ENCODE data around the gene OLFML2A. TPM values are rescaled to one million over a fixed set of nuclear protein-coding genes. Genes with fewer than 3 reads are reported as not detected.

The OLFML2A gene
- total RNA-seq, 1 experiment from 2014 or later, result not detected

DNA sequence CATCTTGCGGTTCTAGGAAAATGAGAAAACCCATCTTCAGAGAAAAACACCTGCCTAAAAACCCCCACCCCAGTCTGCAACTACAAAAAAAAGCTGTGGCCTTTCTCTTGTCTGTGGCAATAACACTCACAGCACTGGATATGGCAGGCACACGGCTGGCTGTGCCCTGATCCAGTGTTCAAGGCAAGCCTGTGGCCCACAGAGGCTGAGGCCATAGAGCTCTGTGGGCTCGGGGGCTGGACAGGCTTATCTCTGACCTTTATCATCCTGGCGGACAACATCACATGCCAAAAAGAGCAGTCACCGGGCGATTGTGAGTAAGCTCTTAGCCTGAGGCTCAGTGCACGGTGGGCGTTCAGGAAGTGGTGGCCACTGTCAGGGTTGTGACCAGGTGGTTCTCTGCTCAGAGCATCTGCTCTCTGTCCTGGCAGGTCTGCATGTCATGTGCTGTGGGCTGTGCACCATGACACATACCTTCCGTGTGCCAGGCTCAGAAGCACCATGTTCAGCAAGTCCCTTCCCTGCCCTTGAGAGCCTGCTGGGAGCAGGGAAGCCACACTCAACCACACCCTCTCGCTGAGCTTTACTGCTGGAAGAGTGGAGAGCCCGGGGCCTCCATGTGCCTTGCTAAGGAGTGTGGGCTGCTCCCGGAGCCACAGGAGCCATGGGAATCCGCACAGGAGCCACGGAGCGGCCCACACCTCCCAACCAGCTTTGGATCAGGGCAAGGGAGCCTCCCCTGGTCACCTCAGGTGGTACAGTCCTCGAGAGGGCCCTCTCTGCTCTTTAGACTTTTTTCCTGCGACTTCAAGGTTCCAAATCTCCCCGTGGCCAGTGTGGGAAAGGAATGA, 41.7 kb downstream of the OLFML2A start:
- H3K79me2 ChIP-seq (ENCODE audit: low read length), result no peaks in the 10 kb centered on the region
- no peaks in the 10 kb centered on the region for H3K9me3 ChIP-seq (ENCODE audit: low read length)
- no peaks in the 10 kb centered on the region for H3K9me2 ChIP-seq (replicated peaks; ENCODE audit: insufficient read depth, low read length)
- H3K4me2 ChIP-seq (ENCODE audit: low read depth, low read length, poor library complexity, severe bottlenecking), result no peak overlapping the region
- no peaks in the 10 kb centered on the region for H4K20me1 ChIP-seq (ENCODE audit: insufficient read depth, low read depth, low read length)
- DNase-seq, result no peak
- H3K36me3 ChIP-seq (ENCODE audit: insufficient read depth, low read length), result no peaks in the 10 kb centered on the region
- no peaks in the 10 kb centered on the region for H3K27me3 ChIP-seq (ENCODE audit: low read length)
- no peak overlapping the region for H3K9ac ChIP-seq (ENCODE audit: low read length)
- no peak overlapping the region for H3K4me3 ChIP-seq (ENCODE audit: low read length)
- H3K4me1 ChIP-seq (ENCODE audit: low read length), result no peaks in the 10 kb centered on the region
- no peak overlapping the region for H2AFZ ChIP-seq (ENCODE audit: low read length)
- no peak overlapping the region for H3K27ac ChIP-seq (ENCODE audit: low read length)

DNA sequence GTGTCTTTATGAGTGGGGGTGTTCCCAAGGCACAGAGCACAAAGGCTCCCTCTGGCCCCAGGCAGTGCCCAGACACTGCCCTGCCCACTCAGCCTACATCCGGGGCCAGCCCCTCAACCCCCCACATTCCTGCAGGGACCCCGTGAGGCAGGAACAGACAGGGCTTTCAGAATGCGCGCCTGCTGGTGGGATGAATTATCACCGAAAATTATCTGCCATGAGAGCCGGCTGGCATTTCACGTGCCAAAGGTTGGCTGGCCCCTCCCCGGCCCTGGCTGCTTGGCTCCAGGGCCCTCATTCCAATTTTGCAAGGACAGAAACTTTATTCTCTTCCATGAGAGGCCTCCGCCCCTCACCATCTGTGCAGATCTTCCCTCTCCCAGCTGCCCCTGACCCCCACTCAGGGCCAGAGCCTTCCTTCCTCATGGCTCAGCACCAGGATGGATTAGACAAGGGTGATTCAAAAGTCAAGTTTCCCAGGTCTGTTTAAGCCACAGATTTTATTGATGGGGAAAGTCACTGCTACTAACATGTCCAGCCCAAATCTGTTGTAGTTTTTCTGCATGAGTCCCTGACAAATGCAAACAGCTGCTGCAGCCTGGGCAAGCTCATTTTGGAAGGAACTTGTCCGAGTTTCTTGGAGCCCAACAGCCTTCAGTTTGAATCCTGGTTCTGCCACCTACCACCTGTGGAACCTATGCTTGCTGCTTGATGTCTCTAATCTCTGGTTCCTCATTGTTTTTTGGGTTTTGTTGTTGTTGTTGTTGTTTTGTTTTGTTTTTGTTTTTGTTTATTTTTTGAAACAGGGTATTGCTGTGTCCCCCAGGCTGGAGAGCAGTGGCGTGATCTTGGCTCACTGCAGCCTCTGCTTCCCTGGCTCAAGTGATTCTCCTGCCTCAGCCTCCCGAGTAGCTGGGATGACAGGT, 44.0 kb downstream of the OLFML2A start:
- H3K36me3 ChIP-seq (ENCODE audit: insufficient read depth, low read length), result no peaks in the 10 kb centered on the region
- no peak for DNase-seq
- no peak overlapping the region for H2AFZ ChIP-seq (ENCODE audit: low read length)
- H3K4me2 ChIP-seq (ENCODE audit: low read depth, low read length, poor library complexity, severe bottlenecking), result no peak overlapping the region
- H3K79me2 ChIP-seq (ENCODE audit: low read length), result no peaks in the 10 kb centered on the region
- no peak overlapping the region for H3K27ac ChIP-seq (ENCODE audit: low read length)
- H3K9me3 ChIP-seq (ENCODE audit: low read length), result no peaks in the 10 kb centered on the region
- H3K9me2 ChIP-seq (replicated peaks; ENCODE audit: insufficient read depth, low read length), result no peaks in the 10 kb centered on the region
- H3K9ac ChIP-seq (ENCODE audit: low read length), result no peak overlapping the region
- no peaks in the 10 kb centered on the region for H3K27me3 ChIP-seq (ENCODE audit: low read length)
- no peaks in the 10 kb centered on the region for H3K4me1 ChIP-seq (ENCODE audit: low read length)
- no peak overlapping the region for H3K4me3 ChIP-seq (ENCODE audit: low read length)
- no peaks in the 10 kb centered on the region for H4K20me1 ChIP-seq (ENCODE audit: insufficient read depth, low read depth, low read length)

DNA sequence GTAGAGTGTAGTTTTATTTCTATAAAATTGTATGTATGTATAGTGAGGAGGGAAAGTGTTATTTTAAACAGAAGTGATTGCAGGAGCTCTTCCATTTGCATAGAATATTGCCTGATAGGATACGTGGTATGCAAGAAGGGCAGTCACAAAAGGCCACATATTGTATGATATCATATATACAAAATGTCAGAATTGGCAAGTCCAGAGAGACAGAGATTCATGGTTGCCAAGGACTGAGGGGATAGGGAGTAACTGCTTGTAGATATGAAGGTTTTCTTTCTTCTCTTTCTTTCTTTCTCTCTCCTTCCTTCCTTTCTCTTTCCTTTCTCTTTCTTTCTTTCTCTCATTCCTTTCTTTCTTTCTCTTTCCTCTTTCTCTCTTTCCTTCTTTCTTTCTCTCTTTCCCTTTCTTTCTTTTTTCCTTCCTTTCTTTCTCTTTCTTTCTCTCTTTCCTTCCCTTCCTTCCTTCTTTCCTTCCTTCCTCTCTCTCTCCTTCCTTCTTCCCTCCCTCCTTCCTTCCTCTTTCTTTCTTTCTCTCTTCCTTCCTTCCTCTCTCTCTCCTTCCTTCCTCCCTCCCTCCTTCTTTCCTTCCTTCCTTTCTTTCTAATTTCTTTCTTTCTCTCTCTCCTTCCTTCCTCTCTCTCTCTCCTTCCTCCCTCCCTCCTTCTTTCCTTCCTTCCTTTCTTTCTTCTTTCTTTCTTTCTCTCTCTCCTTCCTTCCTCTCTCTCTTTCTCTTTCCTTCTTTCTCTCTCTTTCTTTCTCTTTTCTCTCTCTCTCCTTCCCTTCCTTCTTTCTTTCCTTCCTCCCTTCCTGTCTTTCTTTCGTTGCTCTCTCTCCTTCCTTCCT, 51.8 kb downstream of the OLFML2A start:
- Histone ChIP-seq H3K27ac (ENCODE audit: low read length) (no peak overlapping the region), H3K9me3 (ENCODE audit: low read length) (no peaks in the 10 kb centered on the region), H3K79me2 (ENCODE audit: low read length) (no peaks in the 10 kb centered on the region), H3K4me1 (ENCODE audit: low read length) (no peaks in the 10 kb centered on the region), H4K20me1 (ENCODE audit: insufficient read depth, low read depth, low read length) (no peaks in the 10 kb centered on the region), H3K9me2 (replicated peaks; ENCODE audit: insufficient read depth, low read length) (no peaks in the 10 kb centered on the region), H3K9ac (ENCODE audit: low read length) (no peak overlapping the region), H2AFZ (ENCODE audit: low read length) (no peak overlapping the region), H3K36me3 (ENCODE audit: insufficient read depth, low read length) (no peaks in the 10 kb centered on the region), H3K27me3 (ENCODE audit: low read length) (no peaks in the 10 kb centered on the region), H3K4me2 (ENCODE audit: low read depth, low read length, poor library complexity, severe bottlenecking) (no peak overlapping the region), H3K4me3 (ENCODE audit: low read length) (no peak overlapping the region)
- no peak for DNase-seq

DNA sequence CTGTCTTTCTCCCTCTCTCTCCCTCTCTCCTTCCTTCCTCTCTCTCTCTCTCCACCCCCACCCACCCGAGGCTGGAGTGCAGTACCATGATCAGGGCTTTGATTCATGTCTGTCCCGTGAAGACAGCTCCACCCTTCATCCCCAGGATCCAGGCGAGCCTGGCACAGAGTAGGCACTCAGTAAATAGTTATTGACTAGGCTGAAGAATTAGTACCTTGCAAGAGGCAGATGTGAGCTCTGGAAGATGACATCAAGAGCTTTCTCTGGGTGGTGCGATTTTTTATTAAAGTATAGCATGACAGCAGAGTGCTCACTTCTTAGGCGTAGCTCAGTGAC, 52.4 kb downstream of the OLFML2A start:
- no peak overlapping the region for H3K4me3 ChIP-seq (ENCODE audit: low read length)
- no peaks in the 10 kb centered on the region for H3K79me2 ChIP-seq (ENCODE audit: low read length)
- H3K4me2 ChIP-seq (ENCODE audit: low read depth, low read length, poor library complexity, severe bottlenecking), result no peak overlapping the region
- no peaks in the 10 kb centered on the region for H3K27me3 ChIP-seq (ENCODE audit: low read length)
- no peaks in the 10 kb centered on the region for H3K4me1 ChIP-seq (ENCODE audit: low read length)
- H3K9ac ChIP-seq (ENCODE audit: low read length), result no peak overlapping the region
- H4K20me1 ChIP-seq (ENCODE audit: insufficient read depth, low read depth, low read length), result no peaks in the 10 kb centered on the region
- no peaks in the 10 kb centered on the region for H3K9me3 ChIP-seq (ENCODE audit: low read length)
- no peak for DNase-seq
- no peaks in the 10 kb centered on the region for H3K36me3 ChIP-seq (ENCODE audit: insufficient read depth, low read length)
- H2AFZ ChIP-seq (ENCODE audit: low read length), result no peak overlapping the region
- H3K27ac ChIP-seq (ENCODE audit: low read length), result no peak overlapping the region
- no peaks in the 10 kb centered on the region for H3K9me2 ChIP-seq (replicated peaks; ENCODE audit: insufficient read depth, low read length)

DNA sequence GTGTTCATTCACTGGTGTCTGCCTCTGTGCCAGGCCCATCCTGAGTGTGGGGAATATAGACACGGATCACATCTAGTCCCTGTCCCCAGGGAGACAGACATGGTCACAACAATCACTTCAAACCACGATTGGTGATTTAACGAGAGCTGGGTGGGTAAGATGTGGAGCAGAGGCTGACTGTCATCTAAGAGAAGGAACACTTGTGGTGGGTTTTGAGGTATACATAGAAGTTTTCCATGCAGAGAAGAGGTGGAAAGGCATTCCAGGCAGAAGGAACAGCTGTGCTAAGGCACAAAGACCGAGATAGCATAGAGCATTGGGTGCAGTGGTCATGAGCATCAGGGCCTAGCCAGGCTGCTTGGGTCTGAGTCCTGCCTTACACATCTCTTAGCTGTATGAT, 53.7 kb downstream of the OLFML2A start:
- H2AFZ ChIP-seq (ENCODE audit: low read length), result no peak overlapping the region
- no peaks in the 10 kb centered on the region for H3K9me3 ChIP-seq (ENCODE audit: low read length)
- no peaks in the 10 kb centered on the region; the same call in 1 of the 2 replicates for H3K4me1 ChIP-seq (ENCODE audit: low read length)
- H3K4me2 ChIP-seq (ENCODE audit: low read depth, low read length, poor library complexity, severe bottlenecking), result no peak overlapping the region
- H3K27me3 ChIP-seq (ENCODE audit: low read length), result no peaks in the 10 kb centered on the region
- H3K79me2 ChIP-seq (ENCODE audit: low read length), result no peaks in the 10 kb centered on the region
- no peaks in the 10 kb centered on the region for H3K9me2 ChIP-seq (replicated peaks; ENCODE audit: insufficient read depth, low read length)
- H3K27ac ChIP-seq (ENCODE audit: low read length), result no peak overlapping the region
- no peak for DNase-seq
- no peaks in the 10 kb centered on the region for H4K20me1 ChIP-seq (ENCODE audit: insufficient read depth, low read depth, low read length)
- no peak overlapping the region for H3K4me3 ChIP-seq (ENCODE audit: low read length)
- H3K9ac ChIP-seq (ENCODE audit: low read length), result no peak overlapping the region
- H3K36me3 ChIP-seq (ENCODE audit: insufficient read depth, low read length), result no peaks in the 10 kb centered on the region

DNA sequence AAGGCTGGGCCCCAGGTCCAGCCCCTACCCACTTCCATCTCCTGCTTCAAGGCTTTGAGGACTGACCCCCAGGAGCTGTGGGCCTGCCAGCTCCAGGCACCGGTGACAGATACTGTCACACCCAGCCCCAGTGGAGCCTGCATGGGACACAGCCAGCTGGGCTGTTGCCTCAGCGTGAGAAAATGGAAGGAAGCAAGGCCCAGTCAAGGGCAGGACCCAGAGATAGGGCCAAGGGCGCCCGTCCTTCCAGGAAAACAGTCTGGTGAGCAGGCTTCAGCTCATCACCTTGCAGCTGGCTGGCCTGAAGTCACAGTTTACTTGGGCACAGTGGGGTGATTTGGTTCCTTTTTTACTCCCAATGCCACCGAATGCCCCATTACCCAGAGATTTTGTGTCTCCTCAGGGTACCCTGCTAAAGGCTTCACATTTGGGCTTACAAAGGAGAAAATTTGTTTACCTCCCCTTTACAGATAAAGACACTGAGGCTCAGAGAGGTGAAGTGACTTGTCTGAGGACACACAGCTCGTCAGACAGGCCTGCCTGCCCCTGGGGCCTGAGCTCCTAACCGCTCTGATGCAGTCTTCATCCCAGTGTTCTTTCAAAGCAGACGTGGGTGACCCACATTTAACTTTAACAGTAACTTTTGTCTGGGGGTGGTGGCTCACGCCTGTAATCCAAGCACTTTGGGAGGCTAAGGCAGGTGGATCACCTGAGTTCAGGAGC, 54.9 kb downstream of the OLFML2A start:
- no peak overlapping the region for H2AFZ ChIP-seq (ENCODE audit: low read length)
- no peaks in the 10 kb centered on the region; the same call in 1 of the 2 replicates for H3K4me1 ChIP-seq (ENCODE audit: low read length)
- H3K4me3 ChIP-seq (ENCODE audit: low read length), result no peak overlapping the region
- no peaks in the 10 kb centered on the region for H4K20me1 ChIP-seq (ENCODE audit: insufficient read depth, low read depth, low read length)
- no peak overlapping the region for H3K4me2 ChIP-seq (ENCODE audit: low read depth, low read length, poor library complexity, severe bottlenecking)
- H3K27ac ChIP-seq (ENCODE audit: low read length), result no peak overlapping the region
- H3K9me3 ChIP-seq (ENCODE audit: low read length), result no peaks in the 10 kb centered on the region
- H3K9me2 ChIP-seq (replicated peaks; ENCODE audit: insufficient read depth, low read length), result no peaks in the 10 kb centered on the region
- H3K79me2 ChIP-seq (ENCODE audit: low read length), result no peaks in the 10 kb centered on the region
- no peak for DNase-seq
- no peak overlapping the region for H3K9ac ChIP-seq (ENCODE audit: low read length)
- no peaks in the 10 kb centered on the region for H3K27me3 ChIP-seq (ENCODE audit: low read length)
- H3K36me3 ChIP-seq (ENCODE audit: insufficient read depth, low read length), result no peaks in the 10 kb centered on the region

DNA sequence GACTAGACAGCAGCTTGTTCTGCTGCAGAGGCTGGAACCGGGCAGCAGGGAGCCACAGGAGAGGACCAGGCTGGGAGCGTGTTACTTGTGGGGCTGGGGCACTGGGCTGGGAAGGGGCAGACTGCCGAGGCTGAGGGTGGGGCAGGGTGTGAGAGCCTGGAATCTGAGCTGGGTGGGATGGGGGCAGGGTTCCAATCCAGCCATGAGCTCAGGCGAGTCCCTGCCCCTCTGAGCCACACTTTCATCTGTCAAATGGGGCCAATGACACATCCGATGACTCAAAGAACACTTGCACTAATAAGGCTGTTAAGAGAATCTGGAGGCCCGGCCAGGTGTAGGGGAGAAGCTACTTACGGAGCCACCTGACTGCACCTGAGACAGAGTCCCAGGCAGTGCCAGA, 57.7 kb downstream of the OLFML2A start:
- no peak overlapping the region for H3K4me3 ChIP-seq (ENCODE audit: low read length)
- no peaks in the 10 kb centered on the region for H4K20me1 ChIP-seq (ENCODE audit: insufficient read depth, low read depth, low read length)
- no peaks in the 10 kb centered on the region for H3K9me2 ChIP-seq (replicated peaks; ENCODE audit: insufficient read depth, low read length)
- no peaks in the 10 kb centered on the region for H3K27me3 ChIP-seq (ENCODE audit: low read length)
- H3K27ac ChIP-seq (ENCODE audit: low read length), result no peak overlapping the region
- no peak overlapping the region for H3K9ac ChIP-seq (ENCODE audit: low read length)
- H3K36me3 ChIP-seq (ENCODE audit: insufficient read depth, low read length), result no peaks in the 10 kb centered on the region
- no peaks in the 10 kb centered on the region; the same call in 1 of the 2 replicates for H3K4me1 ChIP-seq (ENCODE audit: low read length)
- H3K79me2 ChIP-seq (ENCODE audit: low read length), result no peaks in the 10 kb centered on the region
- H3K9me3 ChIP-seq (ENCODE audit: low read length), result no peaks in the 10 kb centered on the region
- no peak for DNase-seq
- no peak overlapping the region for H3K4me2 ChIP-seq (ENCODE audit: low read depth, low read length, poor library complexity, severe bottlenecking)
- no peak overlapping the region for H2AFZ ChIP-seq (ENCODE audit: low read length)
